ENCODE results near the gene ESYT3. TPM values are rescaled to one million over a fixed set of nuclear protein-coding genes. Genes with fewer than 3 reads are reported as not detected.

Gene ESYT3, protein sequence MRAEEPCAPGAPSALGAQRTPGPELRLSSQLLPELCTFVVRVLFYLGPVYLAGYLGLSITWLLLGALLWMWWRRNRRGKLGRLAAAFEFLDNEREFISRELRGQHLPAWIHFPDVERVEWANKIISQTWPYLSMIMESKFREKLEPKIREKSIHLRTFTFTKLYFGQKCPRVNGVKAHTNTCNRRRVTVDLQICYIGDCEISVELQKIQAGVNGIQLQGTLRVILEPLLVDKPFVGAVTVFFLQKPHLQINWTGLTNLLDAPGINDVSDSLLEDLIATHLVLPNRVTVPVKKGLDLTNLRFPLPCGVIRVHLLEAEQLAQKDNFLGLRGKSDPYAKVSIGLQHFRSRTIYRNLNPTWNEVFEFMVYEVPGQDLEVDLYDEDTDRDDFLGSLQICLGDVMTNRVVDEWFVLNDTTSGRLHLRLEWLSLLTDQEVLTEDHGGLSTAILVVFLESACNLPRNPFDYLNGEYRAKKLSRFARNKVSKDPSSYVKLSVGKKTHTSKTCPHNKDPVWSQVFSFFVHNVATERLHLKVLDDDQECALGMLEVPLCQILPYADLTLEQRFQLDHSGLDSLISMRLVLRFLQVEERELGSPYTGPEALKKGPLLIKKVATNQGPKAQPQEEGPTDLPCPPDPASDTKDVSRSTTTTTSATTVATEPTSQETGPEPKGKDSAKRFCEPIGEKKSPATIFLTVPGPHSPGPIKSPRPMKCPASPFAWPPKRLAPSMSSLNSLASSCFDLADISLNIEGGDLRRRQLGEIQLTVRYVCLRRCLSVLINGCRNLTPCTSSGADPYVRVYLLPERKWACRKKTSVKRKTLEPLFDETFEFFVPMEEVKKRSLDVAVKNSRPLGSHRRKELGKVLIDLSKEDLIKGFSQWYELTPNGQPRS
- total RNA-seq = 0.87 and 2.2 TPM in 2 replicates

DNA sequence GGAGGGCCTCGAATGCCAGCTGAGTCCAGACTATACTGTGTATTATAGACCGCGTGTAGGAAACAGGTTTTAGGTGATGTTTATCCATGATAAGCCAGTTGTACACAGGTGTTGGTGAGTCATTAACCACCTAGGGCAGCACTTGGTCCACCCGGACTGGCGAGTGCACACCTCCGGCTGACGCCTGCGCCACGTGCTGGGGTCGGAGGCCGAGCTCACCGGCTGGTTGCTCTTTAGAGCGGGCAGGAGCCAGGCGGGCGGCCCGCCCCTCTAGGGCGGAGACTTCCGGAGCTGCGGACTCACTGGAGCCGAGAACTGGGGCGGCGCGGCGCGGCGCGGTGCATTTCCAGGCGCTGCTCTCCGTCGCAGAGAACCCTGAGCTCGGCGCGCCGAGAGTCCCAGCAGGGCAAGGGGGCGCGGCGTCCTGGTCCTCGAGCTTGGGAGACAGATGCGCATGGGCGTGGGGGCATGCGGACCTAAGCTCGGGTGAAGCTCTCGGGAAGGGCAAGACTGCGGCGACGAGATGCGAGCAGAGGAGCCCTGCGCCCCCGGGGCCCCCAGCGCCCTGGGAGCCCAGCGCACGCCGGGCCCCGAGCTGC is at the start of gene ESYT3:
TSS of gene ESYT3 (plus strand) at position 341 of the 599 bp plus-strand sequence. CDS start at position 524, 183 bp downstream.
- H3K4me3 ChIP-seq (ENCODE audit: low read depth, low read length) = peak within 1 kb of the TSS; percentile 51
- no peak for DNase-seq (ENCODE audit: low read depth)
- TF ChIP-seq, protein P1, sequence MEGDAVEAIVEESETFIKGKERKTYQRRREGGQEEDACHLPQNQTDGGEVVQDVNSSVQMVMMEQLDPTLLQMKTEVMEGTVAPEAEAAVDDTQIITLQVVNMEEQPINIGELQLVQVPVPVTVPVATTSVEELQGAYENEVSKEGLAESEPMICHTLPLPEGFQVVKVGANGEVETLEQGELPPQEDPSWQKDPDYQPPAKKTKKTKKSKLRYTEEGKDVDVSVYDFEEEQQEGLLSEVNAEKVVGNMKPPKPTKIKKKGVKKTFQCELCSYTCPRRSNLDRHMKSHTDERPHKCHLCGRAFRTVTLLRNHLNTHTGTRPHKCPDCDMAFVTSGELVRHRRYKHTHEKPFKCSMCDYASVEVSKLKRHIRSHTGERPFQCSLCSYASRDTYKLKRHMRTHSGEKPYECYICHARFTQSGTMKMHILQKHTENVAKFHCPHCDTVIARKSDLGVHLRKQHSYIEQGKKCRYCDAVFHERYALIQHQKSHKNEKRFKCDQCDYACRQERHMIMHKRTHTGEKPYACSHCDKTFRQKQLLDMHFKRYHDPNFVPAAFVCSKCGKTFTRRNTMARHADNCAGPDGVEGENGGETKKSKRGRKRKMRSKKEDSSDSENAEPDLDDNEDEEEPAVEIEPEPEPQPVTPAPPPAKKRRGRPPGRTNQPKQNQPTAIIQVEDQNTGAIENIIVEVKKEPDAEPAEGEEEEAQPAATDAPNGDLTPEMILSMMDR (conservative IDR thresholded peaks at IDR 0.05; ENCODE audit: low read depth, low read length) = no peak

DNA sequence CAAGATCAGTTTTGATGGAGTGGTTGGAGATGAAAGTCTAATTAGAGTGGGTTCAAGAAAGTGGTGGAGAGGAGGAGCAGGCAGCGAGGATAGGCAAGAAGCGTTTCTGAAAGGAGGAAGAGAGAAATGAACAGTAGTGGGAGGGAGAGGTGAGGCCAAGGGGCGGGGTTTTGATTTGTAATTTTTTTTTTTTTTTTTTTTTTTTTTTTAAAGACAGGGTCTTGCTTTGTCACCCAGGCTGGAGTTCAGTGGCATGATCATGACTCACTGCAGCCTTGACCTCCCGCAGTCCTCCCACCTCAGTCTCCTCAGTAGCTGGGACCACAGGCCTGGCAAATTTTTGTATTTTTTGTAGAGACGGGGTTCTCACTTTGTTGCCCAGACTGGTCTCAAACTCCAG is 49.4 kb upstream of the ESYT3 start:
- DNase-seq (ENCODE audit: low read depth) = no peak
- TF ChIP-seq, protein P1 (conservative IDR thresholded peaks at IDR 0.05; ENCODE audit: low read depth, low read length) = no peak

DNA sequence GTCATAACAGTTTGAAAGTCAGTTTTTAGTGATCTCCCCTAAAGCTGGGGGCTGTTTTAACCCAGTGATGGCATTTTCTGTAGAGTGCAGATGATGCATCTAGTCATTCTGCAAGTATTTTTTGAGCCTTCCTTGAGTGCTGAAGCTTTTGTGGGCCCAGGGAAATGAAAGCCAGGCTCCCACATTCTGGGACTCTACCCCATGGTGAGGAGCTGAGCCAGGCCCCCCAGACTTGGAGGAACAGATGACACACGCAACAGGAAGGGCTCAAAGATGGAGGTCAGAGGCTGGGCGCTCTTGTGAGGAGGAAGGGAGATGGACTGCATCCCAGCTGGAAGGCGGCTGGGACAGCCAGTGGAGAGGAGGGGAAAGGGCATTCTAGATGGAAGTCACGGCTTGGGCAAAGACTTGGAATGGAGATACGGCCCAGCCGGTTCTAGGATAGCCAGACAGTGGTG is 45.2 kb upstream of the ESYT3 start:
- H3K4me3 ChIP-seq (ENCODE audit: low read depth, low read length) = no peak overlapping the region
- DNase-seq (ENCODE audit: low read depth) = no peak
- TF ChIP-seq, protein P1 (conservative IDR thresholded peaks at IDR 0.05; ENCODE audit: low read depth, low read length) = no peak

More for the DNA sequence above, 49.4 kb upstream of the ESYT3 start:
- no peak overlapping the region for H3K4me3 ChIP-seq (ENCODE audit: low read depth, low read length)

DNA sequence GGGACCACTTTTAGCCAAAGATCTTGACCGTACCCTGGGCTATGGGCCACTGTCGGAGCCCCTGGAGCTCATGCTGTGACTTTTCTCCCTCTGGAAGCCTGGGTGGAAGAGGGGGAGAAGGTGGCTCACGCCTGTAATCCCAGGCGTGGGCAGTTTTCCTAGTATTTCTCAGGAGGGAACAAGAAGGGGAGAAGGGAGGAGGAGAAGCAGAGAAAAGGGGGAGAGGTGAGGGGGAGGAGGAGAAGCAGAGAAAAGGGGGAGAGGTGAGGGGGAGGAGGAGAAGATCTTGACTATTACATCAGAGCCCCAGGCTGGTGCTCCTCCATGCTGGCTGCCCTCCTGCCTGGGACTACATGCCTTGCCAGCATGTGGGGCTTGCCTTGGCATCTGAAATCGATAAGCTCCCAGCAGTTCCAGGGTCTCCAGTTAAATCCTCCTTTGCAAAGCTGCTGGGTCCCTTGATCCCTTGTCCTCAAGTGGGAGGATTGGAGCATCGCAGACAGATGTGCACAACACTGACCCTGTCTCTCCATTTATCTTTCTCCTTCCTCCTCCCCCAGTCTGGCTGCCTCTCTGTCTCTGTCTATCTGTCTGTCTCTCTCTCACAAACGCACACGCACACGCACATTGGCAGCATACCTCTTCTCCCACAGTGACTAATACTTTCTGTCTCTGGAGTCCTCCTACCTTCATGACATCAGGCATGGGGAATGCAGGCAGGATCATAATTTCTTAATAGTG is 44.4 kb upstream of the ESYT3 start:
- TF ChIP-seq, protein P1 (conservative IDR thresholded peaks at IDR 0.05; ENCODE audit: low read depth, low read length) = no peak
- no peak overlapping the region for H3K4me3 ChIP-seq (ENCODE audit: low read depth, low read length)
- DNase-seq (ENCODE audit: low read depth) = peak; percentile 88

DNA sequence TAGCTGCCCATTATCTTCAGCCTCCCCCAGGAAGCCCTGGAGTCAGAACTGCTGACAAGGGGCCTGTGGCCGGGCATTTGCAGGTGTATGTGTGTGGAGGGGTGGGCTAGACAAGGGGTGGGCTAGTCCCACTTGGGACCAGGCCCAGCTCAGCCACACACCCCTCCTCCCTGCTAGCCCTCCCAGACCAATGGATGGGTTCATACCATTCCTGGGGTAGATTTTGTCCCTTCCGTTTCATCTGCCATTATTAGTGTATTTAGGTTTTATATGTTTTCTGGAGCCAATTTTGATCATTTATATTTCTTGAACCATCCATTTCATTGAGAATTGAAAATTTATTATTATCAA is 43.9 kb upstream of the ESYT3 start:
- no peak overlapping the region for H3K4me3 ChIP-seq (ENCODE audit: low read depth, low read length)
- TF ChIP-seq, protein P1 (conservative IDR thresholded peaks at IDR 0.05; ENCODE audit: low read depth, low read length) = no peak
- DNase-seq (ENCODE audit: low read depth) = no peak

DNA sequence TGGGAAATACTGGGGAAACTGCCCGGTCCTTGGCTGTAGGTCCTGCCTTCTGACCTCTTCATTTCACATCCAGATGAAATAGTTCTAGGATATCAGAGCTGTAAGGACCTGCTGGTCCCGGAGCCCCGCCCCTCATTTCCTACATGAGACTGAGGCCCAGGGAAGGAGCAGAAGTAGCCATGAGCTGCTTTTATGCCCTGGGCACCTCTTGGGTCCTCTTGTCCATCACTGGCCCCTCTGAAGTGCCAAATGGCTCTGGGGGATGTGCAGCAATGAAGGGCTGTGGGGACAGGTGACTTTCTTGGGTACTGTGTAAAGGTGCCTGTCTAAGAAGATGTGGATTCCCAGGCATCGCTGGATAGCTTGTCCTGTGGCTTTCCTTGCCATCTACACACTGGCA is 40.3 kb upstream of the ESYT3 start:
- DNase-seq (ENCODE audit: low read depth) = no peak
- H3K4me3 ChIP-seq (ENCODE audit: low read depth, low read length) = no peak overlapping the region
- TF ChIP-seq, protein P1 (conservative IDR thresholded peaks at IDR 0.05; ENCODE audit: low read depth, low read length) = no peak
